Measurements from ENCODE around the gene PARVA.

The PARVA gene

GRCh38 chr11:12459374-12459773, 82.0 kb downstream of the PARVA start:
- DNase-seq (ENCODE audit: low read depth in 2 of 2), result no peak

GRCh38 chr11:12459865-12460444, 82.6 kb downstream of the PARVA start:
- no peak for DNase-seq (ENCODE audit: low read depth in 2 of 2)

GRCh38 chr11:12460466-12460865, 83.1 kb downstream of the PARVA start:
- no peak for DNase-seq (ENCODE audit: low read depth in 2 of 2)

- DNase-seq (ENCODE audit: low read depth in 2 of 2), result no peak
Observed at GRCh38 chr11:12461516-12461915, 84.1 kb downstream of the PARVA start.

- DNase-seq (ENCODE audit: low read depth in 2 of 2), result no peak
Observed at GRCh38 chr11:12464303-12464702, 86.9 kb downstream of the PARVA start.

- DNase-seq (ENCODE audit: low read depth in 2 of 2), result no peak
Observed at GRCh38 chr11:12465332-12465731, 88.0 kb downstream of the PARVA start.

GRCh38 chr11:12467610-12468009, 90.2 kb downstream of the PARVA start:
- no peak for DNase-seq (ENCODE audit: low read depth in 2 of 2)

GRCh38 chr11:12469451-12469850, 92.1 kb downstream of the PARVA start:
- DNase-seq (ENCODE audit: low read depth in 2 of 2), result no peak

- no peak for DNase-seq (ENCODE audit: low read depth in 2 of 2)
Observed at GRCh38 chr11:12470236-12470635, 92.9 kb downstream of the PARVA start.

- DNase-seq (ENCODE audit: low read depth in 2 of 2), result no peak
Observed at GRCh38 chr11:12472401-12473005, 95.1 kb downstream of the PARVA start.

GRCh38 chr11:12473381-12473780, 96.0 kb downstream of the PARVA start:
- DNase-seq (ENCODE audit: low read depth in 2 of 2), result no peak

GRCh38 chr11:12474871-12475270, 97.5 kb downstream of the PARVA start:
- no peak for DNase-seq (ENCODE audit: low read depth in 2 of 2)

GRCh38 chr11:12478743-12479142, 101.4 kb downstream of the PARVA start:
- DNase-seq (ENCODE audit: low read depth in 2 of 2), result no peak

GRCh38 chr11:12480401-12480800, 103.0 kb downstream of the PARVA start:
- no peak for DNase-seq (ENCODE audit: low read depth in 2 of 2)

GRCh38 chr11:12482839-12483238, 105.5 kb downstream of the PARVA start:
- no peak for DNase-seq (ENCODE audit: low read depth in 2 of 2)

GRCh38 chr11:12483604-12484003, 106.2 kb downstream of the PARVA start:
- DNase-seq (ENCODE audit: low read depth in 2 of 2), result no peak

GRCh38 chr11:12485328-12485727, 108.0 kb downstream of the PARVA start:
- DNase-seq (ENCODE audit: low read depth in 2 of 2), result no peak

GRCh38 chr11:12489246-12489772, 111.9 kb downstream of the PARVA start:
- DNase-seq (ENCODE audit: low read depth in 2 of 2), result no peak

- no peak for DNase-seq (ENCODE audit: low read depth in 2 of 2)
Observed at GRCh38 chr11:12494699-12495098, 117.3 kb downstream of the PARVA start.

GRCh38 chr11:12496181-12497025, 119.0 kb downstream of the PARVA start:
- DNase-seq (ENCODE audit: low read depth in 2 of 2), result no peak

- DNase-seq (ENCODE audit: low read depth in 2 of 2), result no peak
Observed at GRCh38 chr11:12497431-12497830, 120.1 kb downstream of the PARVA start.

GRCh38 chr11:12499071-12499470, 121.7 kb downstream of the PARVA start:
- DNase-seq (ENCODE audit: low read depth in 2 of 2), result no peak

- DNase-seq (ENCODE audit: low read depth in 2 of 2), result no peak
Observed at GRCh38 chr11:12502046-12502445, 124.7 kb downstream of the PARVA start.
